GM18907 (cell line): ENCODE measurements around the gene PPP2R2D.

Experiments
- ATAC-seq: cut with Tn5 transposase; IDR thresholded peaks from one replicate; pipeline ENCODE4 v1.9.1; 2021; ENCODE audit warnings: mild to moderate bottlenecking, moderate library complexity; ENCODE audit not compliant: unreplicated experiment

PPP2R2D gene

DNA sequence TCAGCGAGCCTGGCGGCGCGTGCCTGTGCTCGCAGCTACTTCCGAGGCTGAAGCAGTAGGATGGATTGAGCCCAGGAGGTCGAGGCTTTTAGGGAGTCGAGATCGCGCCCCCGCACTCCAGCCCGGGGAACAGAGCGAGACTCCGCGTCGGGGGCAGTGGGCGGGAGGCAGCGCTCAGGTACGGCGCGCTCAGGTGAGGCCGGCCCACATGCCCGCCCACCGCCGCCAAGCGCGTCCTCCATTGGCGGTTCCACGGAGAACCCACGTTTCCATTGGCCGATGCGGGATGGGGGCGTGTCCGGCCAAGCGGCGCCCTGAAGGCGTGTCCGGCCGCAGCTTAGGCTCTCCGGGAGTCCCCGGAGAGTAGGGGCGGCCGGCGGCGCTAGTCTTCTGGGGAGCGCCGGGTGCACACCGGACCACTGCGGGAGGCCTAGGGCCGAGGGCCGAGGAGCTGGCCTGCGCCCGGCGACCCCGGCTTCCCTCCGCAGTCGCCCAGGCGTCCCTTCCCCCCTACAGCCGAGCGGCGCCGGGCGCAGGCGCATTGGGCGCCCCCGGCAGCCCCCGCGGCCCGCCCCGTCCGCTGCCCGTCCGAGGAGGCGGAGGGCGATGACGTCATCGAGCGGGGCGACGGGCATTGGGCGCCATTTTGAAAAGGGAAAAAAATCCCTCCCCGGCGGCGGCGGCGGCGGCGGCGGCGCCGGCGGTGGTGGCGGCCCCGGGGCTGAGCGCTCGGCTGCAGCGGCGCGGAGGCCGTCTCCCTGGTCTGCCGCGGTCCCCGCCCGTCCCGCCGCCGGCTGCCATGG lies at the start of gene PPP2R2D:
Gene PPP2R2D (plus strand): TSS at position 659 of the 803 bp plus-strand sequence. CDS start 141 bp downstream, at position 800.
- ATAC-seq: peak; percentile 91

DNA sequence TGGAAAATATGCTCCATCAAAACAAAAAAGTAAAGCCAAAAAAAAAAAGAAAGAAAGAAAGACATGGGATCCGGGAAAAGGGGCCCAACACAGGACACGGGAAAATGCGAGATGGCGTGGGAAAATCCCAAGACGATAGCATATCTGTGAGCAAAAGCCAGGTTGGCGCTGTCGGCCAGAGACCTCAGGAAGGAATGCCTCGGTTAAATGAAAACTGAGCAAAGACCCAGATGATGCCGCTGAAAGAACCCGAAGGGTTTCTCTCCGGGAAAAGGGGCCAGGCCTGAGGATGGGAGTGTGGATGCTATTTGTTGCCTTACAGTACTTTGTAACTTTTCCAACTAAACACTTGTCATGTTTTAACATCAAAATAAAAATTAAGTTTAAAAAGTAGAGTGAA lies 49.5 kb upstream of the PPP2R2D start:
- ATAC-seq: no peak

DNA sequence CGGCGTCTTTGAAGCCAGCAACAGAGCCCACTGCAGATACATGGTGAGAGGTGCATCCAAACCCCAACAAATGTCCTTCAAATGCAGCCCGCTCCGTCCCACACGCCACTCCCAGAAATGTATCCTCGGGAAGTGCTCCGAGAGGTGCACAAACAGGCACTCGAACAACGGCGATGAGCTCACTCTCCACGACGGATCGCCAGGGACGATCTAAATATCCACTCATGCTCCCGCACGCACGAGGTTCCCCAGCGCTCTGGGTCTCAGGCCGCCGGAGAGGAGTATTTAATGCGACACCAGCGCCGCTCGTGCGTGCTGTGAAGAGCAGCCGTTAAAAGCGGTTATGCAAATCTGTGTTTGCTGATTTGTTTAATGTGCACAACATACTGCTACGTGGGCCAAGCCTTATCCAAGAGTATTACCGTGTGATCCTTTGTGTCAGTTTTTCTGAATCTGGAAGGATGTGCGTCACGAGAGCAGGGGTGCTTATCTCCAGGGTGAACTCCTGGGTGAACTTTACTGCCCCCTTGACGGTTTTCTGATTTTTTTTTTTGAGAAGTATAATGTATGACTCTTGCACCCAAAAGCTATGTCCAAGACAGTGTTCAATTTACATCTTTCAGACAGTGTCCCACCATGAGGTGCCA lies 48.5 kb upstream of the PPP2R2D start:
- no peak for ATAC-seq

DNA sequence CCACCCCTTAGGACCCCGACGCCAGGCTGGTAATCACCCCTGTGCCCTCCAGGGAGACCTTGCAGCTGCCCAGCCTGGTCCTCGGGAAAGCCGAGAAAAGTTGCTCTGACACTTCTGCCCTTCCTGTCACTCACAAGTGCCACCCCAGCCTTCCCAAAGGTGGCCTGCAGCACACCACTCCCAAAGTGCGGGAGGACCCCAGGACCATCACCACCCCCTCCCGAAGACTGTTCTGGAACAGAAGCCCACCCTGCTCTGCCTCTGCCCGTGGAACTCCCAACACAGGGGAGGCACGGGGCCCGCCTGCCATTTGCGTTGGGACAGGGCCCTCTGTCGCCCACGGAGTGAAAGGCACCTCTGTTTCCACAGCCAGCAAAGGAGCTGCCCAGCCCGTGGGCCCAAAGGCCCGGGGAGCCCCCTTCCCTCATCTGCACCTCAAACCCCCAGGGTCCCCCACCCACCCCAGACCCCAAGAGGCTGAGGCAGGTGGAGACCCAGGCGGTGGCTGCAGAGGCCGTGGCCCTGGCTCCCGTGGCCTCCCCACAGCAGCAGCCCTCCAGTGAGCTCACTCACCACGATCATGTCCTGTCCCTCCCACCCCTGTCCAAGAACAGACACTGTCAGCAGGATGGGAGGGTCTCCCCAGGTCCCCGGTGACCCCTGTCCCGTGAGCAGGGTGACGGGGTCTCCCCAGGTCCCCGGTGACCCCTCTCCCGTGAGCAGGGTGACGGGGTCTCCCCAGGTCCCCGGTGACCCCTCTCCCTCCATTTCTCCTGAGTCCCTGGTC lies 47.8 kb upstream of the PPP2R2D start:
- no peak for ATAC-seq

DNA sequence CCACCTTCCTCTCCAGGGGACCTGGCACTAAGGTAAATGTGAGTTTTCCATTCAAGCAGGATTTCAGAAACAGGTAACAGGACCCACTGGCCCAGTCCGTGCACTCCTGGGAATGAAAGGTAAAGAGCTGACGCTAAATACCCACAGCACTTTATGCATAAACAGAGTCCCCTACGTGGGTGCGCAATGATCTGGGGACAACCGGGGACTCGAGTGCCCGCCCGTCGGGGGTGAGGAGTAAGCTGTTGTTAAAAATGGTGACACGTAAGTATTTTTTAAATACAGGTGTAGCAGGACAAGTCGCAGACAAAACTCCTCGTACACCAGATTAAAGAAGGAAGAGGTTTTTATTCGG lies 47.2 kb upstream of the PPP2R2D start:
- no peak for ATAC-seq

DNA sequence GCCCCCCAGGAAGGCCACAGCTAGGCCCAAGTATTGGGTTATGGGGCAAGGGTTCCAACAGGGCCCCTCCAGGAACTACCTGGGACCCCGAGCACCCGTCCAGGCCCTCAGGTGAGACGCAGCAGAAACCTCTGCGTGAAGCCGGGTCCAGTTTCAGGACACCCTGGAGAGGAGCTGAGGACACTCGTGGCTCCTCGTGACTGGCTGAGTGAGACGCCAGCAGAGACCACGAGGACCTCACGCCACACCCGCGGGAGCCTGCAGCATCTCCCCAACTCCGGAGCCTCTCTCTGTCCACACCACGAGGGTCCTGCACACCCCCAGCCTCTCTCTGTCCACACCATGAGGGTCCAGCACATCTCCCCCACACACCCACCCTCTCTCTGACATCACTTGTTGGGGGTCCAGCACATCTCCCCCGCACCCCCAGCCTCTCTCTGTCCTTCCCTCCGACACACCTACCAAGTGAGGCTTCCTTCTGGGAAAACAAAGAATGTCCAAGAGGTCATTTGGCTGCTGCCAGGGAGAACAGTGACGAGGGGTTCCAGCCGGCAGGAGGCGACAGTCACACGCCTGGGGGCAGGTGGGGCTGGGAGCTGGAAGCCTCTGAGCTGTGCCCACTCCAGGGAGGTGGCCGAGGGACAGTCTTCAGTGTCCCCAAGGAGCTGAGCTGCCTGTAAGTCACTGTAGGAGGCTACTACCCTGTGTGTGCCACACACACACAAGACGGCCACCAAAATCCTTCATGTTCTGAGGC lies 46.1 kb upstream of the PPP2R2D start:
- ATAC-seq: no peak

DNA sequence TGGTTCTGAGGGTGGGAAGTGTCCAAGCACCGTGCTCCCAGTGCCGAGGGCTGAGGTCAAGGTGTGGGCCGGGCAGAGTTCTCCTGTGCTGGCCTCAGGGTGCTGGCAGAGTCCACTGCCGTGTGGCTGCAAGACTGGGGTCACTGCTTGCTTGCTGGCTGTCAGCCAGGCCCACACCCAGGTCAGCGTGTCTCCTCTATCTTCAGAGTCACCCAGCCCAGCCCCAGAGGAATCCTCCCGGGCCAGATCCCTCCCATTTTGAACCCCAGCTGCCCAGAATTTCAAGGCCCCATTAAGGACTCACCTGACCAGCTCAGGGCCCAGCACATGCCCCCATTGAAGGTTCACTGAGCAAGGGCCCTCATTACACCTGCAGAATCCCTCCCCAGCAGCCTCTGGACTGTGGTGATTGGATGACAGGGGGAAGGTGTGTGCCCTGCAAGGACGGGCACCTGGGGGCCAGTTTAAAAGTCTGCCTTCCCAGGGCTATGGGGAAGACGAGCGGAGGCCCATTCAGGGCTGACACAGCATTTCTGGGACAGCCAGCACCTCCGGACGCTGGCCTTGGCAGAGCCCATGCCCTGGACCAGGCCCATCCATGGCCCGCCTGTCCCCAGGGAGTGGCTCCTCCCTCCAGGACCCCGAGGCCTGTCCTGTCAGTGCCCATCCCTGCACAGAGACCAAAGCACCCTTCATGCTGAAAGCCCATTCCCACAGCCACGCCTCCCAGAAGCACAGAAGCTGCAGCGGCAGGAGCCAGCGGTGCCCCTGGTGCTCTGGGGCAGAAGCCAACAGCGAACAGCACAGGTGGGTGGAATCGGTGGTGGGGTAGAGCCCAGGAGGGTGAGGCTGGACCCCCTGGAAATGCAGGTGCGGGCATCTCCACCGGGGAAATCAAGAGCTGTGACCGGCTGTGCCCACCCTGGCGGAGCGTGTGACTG lies 45.1 kb upstream of the PPP2R2D start:
- no peak for ATAC-seq

DNA sequence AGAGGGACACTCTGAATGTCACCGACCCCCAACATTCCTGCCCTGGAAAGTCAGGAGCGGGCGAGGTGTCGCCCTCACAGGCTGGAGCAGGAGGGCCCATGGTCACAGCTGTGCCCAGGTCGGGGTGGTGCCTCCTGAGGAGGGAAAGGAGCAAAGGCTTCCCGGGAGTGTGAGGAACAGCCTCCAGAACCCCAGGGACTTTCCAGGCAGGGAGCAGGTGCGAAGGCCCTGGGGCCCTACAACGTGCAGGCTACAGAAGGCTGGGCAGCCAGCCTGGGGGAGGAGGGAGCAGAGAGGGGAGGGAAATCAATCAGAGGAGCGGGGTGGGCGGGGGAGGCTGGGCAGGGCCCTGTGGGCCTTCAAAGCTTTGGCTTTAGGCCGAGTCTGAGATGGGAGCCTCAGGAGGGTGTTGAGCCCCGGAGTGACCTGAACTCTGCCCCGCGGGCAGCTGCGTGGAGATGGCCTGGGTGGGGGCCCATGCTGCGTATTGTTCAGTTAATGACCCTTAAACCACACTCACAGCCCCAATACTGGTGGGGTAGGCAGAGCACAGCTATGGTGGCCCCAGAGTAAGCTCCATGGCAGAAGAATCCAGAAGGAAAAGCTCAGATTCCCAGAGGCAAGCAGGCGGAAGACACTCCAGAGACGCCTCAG lies 44.2 kb upstream of the PPP2R2D start:
- no peak for ATAC-seq

DNA sequence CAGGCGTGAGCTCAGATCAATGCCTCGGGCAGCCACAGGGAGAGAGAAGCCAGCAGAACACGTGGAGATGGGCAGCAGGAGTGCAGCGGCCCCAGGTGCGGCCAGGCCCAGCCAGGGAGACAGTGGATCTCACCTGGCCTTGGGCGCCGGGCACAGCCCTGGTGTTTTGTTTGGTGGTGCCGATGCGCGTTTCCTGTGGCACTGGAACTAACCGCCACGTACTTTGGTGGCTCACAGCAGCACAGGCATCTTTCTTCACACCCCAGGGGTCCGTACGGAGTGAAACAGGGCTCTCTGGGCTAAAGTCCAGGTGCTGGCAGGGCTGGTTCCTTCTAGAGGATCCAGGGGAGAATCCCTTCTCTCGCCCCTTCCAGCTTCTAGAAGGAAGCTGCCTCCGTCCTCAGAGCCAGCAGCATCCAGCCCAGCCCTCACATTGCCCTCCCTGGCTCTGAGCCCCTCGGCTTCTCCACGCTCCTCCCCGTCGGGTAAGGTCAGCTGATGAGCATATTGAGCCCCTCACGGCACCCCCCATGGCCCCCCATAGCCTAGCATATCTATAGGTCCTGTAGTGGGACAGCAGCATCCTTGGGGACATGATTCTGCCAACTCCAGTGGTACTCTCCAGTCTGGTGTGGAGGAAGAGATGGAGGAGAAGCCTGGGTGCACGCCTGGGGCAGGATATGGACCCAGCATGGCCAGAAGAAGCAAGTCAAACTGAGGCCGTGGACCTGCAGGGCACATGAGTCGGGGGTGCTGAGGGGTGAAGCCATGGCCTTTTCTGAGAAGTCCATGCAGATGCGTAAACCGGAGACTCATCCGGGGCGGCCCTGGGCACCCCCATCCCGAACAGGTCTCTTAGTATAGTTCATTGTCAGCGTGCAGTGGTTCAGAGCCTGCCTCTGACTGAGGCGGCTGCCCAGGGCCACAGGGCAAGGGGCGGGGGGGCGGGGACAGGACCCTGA lies 43.4 kb upstream of the PPP2R2D start:
- ATAC-seq: no peak

DNA sequence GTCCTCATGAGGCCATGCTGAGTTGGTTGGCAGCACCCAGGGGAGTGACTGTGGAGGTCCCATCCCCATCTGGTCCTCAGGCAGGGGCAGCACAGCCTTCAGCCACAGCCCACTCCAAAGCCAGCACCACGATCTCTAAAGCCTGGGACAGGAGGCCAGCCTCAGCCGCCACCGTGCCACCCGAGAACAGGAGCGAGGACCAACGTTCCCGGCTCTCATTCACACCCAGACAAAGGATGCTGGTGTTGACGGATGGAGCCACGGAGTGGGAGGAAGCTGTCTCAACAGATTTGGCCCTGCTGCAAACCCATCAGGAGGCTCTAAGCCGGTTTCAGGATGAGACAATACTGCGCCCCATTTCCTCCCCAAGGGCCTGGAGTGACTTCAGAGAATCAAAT lies 42.7 kb upstream of the PPP2R2D start:
- no peak for ATAC-seq

DNA sequence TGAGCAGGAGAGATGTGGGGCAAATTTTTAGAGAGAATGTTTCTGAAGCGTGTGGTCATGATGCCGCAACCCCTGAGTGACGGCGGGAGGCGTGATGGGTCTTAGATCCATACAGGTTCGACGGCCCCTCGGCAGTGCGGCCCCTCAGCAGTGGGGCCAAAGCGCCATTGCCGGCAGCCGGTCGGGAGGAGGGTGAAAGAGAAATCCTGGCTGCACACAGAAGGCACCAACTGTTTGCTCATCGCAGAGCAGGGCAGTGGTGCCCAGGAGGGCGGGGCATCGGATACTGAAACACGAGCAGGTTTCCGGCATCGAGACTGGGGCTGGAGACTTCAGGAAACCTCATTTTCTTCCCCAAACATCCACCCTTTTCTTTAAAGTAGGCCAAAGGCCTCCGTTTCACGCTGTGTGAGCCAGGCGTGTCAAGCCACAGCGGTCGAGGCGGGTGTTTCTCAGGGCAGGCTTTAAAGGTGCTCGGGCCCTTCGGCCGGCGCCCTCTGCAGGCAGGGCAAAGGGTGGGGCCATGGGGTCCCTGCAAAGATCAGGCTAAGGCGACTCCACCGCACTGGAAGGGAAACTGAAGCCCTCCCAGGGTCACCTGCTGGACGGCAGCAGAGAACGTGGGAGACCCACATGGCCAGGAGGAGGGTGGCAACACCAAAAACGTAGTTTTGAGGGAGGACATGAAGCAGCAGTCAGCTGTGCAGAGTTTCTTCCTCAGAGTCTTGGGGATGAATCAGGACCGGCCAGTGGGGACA lies 42.0 kb upstream of the PPP2R2D start:
- ATAC-seq: no peak

DNA sequence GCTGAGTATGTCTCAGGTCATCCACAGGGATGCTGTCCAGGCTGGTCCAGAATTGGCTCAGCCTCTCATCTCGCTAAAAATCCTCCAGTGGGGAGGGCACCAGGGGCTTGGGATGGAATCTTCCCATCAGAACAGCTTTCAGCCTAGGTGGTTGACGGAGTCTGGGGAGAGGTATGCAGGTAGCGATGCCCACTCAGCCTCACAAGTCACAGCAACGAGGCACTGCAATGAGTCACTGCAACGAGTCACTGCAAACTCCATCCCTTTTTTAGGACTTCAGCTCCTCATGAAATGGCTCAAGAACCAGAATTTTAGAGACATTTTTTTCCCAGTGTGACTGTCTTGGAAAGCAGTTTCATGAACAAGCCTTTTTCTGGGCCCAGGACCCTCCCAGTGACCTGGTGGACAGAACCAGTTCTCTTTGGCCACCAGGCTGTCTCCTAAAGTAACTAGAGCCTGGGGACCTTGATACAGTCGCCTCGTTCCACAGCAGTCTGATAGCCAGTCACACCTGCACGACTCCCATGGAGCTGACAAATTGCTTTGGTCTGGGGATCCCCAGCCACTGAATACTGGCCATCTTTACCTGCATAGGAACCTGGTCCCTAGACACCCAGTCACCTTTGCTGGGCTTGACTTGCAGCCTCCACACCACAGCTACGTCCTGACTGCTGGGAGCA lies 41.3 kb upstream of the PPP2R2D start:
- no peak for ATAC-seq

DNA sequence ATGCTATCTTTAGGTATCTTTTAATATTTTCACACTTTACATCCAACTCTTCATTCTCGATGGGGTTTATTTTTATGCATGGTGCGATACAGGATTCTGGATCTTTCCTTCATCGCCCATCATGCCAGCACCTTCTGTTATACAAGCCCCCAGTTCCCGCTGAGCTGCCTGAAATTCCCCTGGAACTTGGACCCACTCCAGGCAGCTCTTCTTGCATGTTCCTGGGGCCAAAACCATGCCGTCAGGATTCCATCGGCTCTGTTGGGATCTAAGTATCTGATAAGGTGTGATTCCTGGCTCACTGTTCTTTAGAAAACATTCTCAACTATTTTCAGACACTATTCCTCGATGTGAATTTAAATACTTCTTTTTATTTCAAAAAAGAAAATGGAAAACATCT lies 40.5 kb upstream of the PPP2R2D start:
- ATAC-seq: no peak

DNA sequence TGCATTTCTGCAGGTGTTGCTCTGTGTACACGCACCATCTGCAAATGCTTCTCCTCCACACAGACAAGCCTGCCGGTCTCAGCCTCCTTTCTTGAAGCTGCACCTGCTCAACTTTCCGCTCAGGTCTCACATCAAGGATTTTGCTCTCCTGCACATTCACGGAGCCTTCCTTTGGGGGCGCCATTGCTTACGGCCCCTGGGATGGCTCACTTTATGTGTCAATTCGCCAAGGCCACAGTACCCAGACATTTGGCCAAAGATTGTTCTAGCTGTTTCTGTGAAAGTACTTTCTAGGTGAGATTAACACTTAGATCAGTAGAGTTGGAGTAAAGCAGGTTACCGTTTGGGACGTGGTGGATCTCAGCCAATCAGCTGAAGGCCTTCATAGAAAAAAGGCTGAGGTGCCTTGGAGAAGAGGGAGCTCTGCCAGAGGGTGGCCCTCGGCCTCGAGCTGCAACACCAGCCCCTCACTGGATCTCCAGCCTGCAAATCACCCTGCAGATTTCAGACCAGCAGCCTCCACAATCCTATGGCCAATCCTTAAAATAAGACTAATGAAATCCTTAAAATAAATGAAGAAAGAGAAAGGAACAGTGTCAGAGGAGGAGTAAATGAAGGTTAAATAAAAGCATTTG lies 39.9 kb upstream of the PPP2R2D start:
- ATAC-seq: no peak

DNA sequence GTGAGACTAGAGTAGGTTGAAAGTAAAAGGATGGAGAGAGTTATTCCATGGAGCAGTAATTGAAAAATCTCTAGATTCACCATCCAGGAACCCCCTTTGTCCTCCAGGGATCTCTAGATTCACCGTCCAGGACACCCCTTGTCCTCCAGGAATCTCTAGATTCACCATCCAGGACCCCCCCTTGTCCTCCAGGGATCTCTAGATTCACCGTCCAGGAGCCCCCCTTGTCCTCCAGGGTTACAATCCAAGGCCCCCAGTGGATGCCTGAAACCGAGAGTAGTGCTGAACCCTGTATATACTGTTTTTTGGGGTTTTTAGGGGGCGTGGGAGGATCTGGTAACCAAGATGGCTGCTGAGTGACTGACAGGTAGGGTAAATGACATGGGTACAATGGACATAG lies 38.3 kb upstream of the PPP2R2D start:
- no peak for ATAC-seq

DNA sequence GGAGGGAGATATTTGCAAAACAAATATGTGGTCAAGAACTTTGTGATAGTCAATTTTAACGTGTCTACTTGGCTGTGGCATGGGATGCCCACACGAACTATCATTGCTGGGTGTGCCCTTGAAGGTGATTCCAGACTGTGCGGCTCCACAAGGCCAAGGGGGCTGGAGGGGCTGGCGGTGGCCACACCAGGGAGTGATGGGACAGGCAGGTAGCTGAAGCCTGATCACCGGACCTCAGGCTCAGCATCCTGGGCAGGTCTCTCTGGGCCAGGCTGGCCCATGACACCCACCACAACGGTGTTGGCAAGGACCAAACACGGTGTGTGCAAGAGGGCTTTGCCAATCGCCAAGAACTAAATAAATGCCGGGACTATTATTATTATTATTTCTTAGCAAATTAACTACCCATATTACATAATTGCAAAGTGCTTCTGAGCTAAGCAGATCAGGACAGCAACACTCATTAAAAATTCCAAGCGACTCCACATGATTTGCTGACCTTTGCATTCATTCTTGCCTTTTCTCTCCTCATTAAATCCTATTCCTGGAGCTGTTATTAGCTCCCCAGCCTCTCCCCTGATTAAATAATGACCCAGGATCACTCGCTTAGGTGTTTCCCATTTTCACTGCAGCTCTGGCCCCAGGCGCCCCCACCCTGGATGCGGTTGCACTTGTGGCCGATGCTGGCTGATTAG lies 35.4 kb upstream of the PPP2R2D start:
- ATAC-seq: no peak
